Lung (tissue), 12 donors: ENCODE results near the gene CYP2E1. TPM values are rescaled to one million over a fixed set of nuclear protein-coding genes. Genes with fewer than 3 reads are reported as not detected.
A peak's percentile ranks its signal among the peaks of the same experiment; 100 is the strongest.

Source experiments
- ATAC-seq: fragments of 200-7000 bp; cut with Tn5 transposase; one replicate; pipeline ENCODE4 v1.9.1; 2020; ENCODE audit warnings: moderate number of reproducible peaks; ENCODE audit not compliant: insufficient read depth, low FRiP score
- DNase-seq, 3 donors: peaks; one replicate each; pipeline ENCODE4 v3.0.0-alpha.2; 2013 to 2017
- H3K27ac ChIP-seq, 2 donors: one replicate each; pipeline ENCODE4 v1.5.1; 2013; ENCODE audit warnings: mild to moderate bottlenecking in 2 of 2, moderate library complexity in 2 of 2, control low read depth in 1 of 2, inconsistent platforms in 1 of 2, low read depth in 1 of 2, low read length in 1 of 2
- H3K27me3 ChIP-seq, 3 donors: one replicate each; pipeline ENCODE4 v1.5.1; 2013; ENCODE audit warnings: low read length in 2 of 3; ENCODE audit not compliant: control insufficient read depth in 3 of 3, insufficient read depth in 3 of 3
- H3K36me3 ChIP-seq, 4 donors: one replicate each; pipeline ENCODE4 v1.5.1; 2013; ENCODE audit warnings: low read length in 4 of 4, mild to moderate bottlenecking in 1 of 4, moderate library complexity in 1 of 4; ENCODE audit not compliant: control insufficient read depth in 4 of 4, insufficient read depth in 4 of 4
- H3K4me1 ChIP-seq, 5 donors: one replicate each; pipeline ENCODE4 v1.5.1; 2013; ENCODE audit warnings: low read length in 5 of 5, mild to moderate bottlenecking in 2 of 5, moderate library complexity in 1 of 5; ENCODE audit not compliant: control insufficient read depth in 5 of 5, insufficient read depth in 5 of 5
- H3K4me3 ChIP-seq: one replicate; pipeline ENCODE4 v1.5.1; 2013; ENCODE audit warnings: mild to moderate bottlenecking, control low read depth, moderate library complexity
- H3K9ac ChIP-seq, 2 donors: one replicate each; pipeline ENCODE4 v1.5.1; 2013; ENCODE audit warnings: low read length in 2 of 2, control low read depth in 1 of 2; ENCODE audit not compliant: insufficient read depth in 1 of 2
- H3K9me3 ChIP-seq, 4 donors: one replicate each; pipeline ENCODE4 v1.5.1; 2013; ENCODE audit warnings: low read length in 3 of 4, mild to moderate bottlenecking in 1 of 4, moderate library complexity in 1 of 4; ENCODE audit not compliant: control insufficient read depth in 4 of 4, insufficient read depth in 3 of 4
- polyA plus RNA-seq, 2 donors: library from polyadenylated mRNA; stranded (reverse); fragments of 200-250 nt; gene quantifications; one replicate each; pipeline ENCODE4 v1.2.1, GENCODE V29; 2013
- total RNA-seq, 2 donors: library from RNA; depleted of rRNA in 1 of 2; stranded (reverse); fragments of >200 nt in 1 of 2; gene quantifications; one replicate each; pipeline ENCODE4 v1.2.1, GENCODE V29; 2014 to 2021
- TF ChIP-seq, protein P1 (sequence below): IDR thresholded peaks from 2 replicates; pipeline ENCODE4 v1.5.1; 2012; ENCODE audit warnings: mild to moderate bottlenecking; ENCODE audit errors: control extremely low read depth, extremely low read depth
- donor health status: control.
- donor health status: control.
- donor health status: Bipolar disorder and iron deficiency.
- donor health status: healthy.
- donor health status: DM: yes; HTN: yes; CAD: no.

CYP2E1 gene
- total and polyA plus RNA-seq, 4 donors: 0.26 to 1.9 (median 1.1) TPM

DNA sequence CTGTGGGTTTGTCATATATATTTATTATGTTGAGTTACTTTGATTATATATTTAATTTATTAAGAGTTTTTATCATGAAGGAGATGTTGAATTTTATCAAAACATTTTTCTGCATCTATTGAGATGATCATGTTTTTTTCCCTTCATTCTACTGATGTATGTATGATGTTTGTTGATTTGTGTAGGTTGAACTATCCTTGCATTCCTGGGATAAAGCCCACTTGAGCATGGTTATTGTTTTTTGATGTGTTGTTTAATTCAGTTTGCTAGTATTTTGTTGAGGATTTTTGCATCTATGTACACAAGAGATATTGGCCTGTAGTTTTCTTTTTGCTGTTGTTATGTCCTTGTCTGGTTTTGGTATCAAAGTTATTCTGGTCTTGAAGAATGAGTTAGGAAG is 42.3 kb upstream of the CYP2E1 start:
- Histone ChIP-seq H3K36me3 (no peaks in the 10 kb centered on the region), H3K9ac (no peak overlapping the region), H3K27me3 (peaks cover 0 to 3% (median 0%) of the 10 kb centered on the region in 3 donors), H3K9me3 (peaks cover 0 to 29% (median 9%) of the 10 kb centered on the region in 4 donors), H3K4me1 (no peaks in the 10 kb centered on the region), H3K27ac (no peak overlapping the region), H3K4me3 (no peak overlapping the region)
- TF ChIP-seq, protein P1, sequence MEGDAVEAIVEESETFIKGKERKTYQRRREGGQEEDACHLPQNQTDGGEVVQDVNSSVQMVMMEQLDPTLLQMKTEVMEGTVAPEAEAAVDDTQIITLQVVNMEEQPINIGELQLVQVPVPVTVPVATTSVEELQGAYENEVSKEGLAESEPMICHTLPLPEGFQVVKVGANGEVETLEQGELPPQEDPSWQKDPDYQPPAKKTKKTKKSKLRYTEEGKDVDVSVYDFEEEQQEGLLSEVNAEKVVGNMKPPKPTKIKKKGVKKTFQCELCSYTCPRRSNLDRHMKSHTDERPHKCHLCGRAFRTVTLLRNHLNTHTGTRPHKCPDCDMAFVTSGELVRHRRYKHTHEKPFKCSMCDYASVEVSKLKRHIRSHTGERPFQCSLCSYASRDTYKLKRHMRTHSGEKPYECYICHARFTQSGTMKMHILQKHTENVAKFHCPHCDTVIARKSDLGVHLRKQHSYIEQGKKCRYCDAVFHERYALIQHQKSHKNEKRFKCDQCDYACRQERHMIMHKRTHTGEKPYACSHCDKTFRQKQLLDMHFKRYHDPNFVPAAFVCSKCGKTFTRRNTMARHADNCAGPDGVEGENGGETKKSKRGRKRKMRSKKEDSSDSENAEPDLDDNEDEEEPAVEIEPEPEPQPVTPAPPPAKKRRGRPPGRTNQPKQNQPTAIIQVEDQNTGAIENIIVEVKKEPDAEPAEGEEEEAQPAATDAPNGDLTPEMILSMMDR: no peak
- DNase-seq (peak in 1 of 3 donors; percentile 1), ATAC-seq (no peak)

DNA sequence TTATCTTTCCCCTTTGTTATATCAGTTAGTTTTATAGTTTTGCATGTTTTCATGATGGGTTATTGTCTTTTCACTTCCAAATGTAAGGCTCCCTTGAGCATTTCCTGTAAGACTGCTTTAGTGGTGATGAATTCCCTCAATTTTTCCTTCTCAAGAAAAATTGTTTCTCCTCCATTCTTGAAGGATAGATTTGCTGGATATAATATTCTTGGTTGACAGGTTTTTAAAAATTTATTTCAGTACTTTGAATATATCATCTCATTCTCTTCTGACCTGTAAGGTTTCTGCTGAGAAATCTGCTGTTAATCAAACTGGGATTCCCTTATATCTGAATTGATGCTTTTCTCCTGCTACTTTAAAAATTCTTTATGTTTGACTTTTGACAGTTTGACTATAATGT is 40.1 kb upstream of the CYP2E1 start:
- no peak for ATAC-seq

DNA sequence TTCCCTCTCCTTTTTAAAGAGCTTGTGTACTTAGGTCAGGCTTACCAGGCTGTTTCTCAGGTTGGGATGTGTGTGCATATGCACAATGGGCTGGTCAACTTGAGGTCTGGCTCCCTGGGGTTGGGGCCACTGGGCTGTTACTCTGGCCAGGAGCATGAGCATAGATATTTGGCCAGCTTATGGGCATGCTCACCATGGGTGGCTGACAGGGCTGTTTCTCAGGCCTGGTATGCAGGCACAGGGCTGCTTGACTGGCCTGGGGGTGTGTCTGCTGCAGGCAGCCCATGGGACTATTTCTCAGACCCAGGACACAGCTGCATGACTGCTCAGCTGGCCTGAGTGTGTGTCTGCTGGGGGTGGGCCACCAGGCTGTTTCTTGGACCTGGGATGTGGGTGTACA is 38.8 kb upstream of the CYP2E1 start:
- peaks cover 0 to 29% (median 7%) of the 10 kb centered on the region in 4 donors for H3K9me3 ChIP-seq
- TF ChIP-seq, protein P1: no peak
- no peaks in the 10 kb centered on the region for H3K4me1 ChIP-seq
- H3K27ac ChIP-seq: no peak overlapping the region
- ATAC-seq: no peak
- DNase-seq: no peak
- H3K4me3 ChIP-seq: no peak overlapping the region
- H3K27me3 ChIP-seq: no peaks in the 10 kb centered on the region
- no peak overlapping the region for H3K9ac ChIP-seq
- peaks cover 0 to 1% (median 0%) of the 10 kb centered on the region in 4 donors for H3K36me3 ChIP-seq

More for the DNA sequence above, 40.1 kb upstream of the CYP2E1 start:
- H3K36me3 ChIP-seq: no peaks in the 10 kb centered on the region
- no peak overlapping the region for H3K9ac ChIP-seq
- H3K9me3 ChIP-seq: peaks cover 0 to 33% (median 7%) of the 10 kb centered on the region in 4 donors
- no peak overlapping the region for H3K27ac ChIP-seq
- H3K4me1 ChIP-seq: no peaks in the 10 kb centered on the region
- DNase-seq: no peak
- H3K4me3 ChIP-seq: no peak overlapping the region
- peaks cover 0 to 3% (median 0%) of the 10 kb centered on the region in 3 donors for H3K27me3 ChIP-seq
- TF ChIP-seq, protein P1: no peak
